H1 (cell line): ENCODE results near the gene LCNL1. TPM values are rescaled to one million over a fixed set of nuclear protein-coding genes. Genes with fewer than 3 reads are reported as not detected.

ENCODE experiments used
- CEBPB ChIP-seq: IDR thresholded peaks from 2 replicates; pipeline ENCODE4 v1.6.1; 2012; ENCODE audit warnings: low read depth, low read length
- polyA plus RNA-seq, 7 experiments: library from polyadenylated mRNA; depleted of rRNA in 3 of 7; stranded (reverse) in 5 of 7; unstranded in 2 of 7; fragments of >200 nt in 5 of 7; fragments of 200-250 nt in 2 of 7; gene quantifications; 1 replicate in 5 of 7; 2 replicates in 1 of 7; 4 replicates in 1 of 7; pipeline versions ENCODE4 v1.2.1 to v1.2.3, GENCODE V29; 2011 to 2013; ENCODE audit warnings: missing spikeins in 2 of 7, mixed read lengths in 2 of 7
- total RNA-seq: library from RNA; stranded (reverse); fragmentation: NEBNext Ultra II Directional; extraction: Animal tissue kit (Norgen Biotek cat#: 25700); gene quantifications from 2 replicates; pipeline ENCODE4 v1.2.1, GENCODE V29; 2021
- TF ChIP-seq, protein P1 (sequence below): fragments of 300-600 bp; sonication (generic); IDR thresholded peaks from 2 replicates; pipeline ENCODE4 v1.7.1; 2012; ENCODE audit warnings: low read length, moderate library complexity, mild to moderate bottlenecking, inconsistent platforms; ENCODE audit not compliant: insufficient replicate concordance

Gene LCNL1
- total and polyA plus RNA-seq, 2 of the 8 experiments (the other 6 are each of a cell fraction or from before 2014, with no cell fraction given), result 0.11 TPM; not detected in 1

DNA sequence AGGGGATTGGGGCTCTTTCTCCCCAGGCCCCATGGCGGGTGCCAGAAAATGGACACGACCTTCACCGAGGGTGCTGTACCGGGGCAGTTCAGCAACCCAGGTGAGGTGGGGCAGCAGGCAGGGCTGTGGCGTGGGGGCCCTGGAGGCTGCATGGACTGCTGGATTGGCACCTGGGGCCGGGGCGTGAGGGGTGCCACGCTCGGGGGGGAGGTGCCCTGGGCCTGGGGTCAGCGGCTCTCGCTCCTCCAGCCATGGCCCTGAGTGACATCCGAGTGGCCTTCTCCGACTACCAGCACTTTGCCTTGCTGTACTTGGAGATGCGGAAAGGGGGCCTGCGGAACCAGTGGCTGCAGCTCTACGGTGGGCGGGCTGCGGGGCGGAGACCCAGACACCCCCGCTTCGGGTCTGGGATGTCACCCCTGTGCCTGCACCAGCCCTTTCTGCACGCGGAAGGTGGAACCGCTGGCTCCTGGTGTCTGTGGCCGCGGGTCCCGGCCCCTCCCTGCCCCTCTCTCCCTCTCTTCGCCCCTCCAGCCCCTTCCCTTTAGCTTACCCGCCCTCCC is 1.8 kb downstream of the LCNL1 start (continued):
- TF ChIP-seq, protein P1, sequence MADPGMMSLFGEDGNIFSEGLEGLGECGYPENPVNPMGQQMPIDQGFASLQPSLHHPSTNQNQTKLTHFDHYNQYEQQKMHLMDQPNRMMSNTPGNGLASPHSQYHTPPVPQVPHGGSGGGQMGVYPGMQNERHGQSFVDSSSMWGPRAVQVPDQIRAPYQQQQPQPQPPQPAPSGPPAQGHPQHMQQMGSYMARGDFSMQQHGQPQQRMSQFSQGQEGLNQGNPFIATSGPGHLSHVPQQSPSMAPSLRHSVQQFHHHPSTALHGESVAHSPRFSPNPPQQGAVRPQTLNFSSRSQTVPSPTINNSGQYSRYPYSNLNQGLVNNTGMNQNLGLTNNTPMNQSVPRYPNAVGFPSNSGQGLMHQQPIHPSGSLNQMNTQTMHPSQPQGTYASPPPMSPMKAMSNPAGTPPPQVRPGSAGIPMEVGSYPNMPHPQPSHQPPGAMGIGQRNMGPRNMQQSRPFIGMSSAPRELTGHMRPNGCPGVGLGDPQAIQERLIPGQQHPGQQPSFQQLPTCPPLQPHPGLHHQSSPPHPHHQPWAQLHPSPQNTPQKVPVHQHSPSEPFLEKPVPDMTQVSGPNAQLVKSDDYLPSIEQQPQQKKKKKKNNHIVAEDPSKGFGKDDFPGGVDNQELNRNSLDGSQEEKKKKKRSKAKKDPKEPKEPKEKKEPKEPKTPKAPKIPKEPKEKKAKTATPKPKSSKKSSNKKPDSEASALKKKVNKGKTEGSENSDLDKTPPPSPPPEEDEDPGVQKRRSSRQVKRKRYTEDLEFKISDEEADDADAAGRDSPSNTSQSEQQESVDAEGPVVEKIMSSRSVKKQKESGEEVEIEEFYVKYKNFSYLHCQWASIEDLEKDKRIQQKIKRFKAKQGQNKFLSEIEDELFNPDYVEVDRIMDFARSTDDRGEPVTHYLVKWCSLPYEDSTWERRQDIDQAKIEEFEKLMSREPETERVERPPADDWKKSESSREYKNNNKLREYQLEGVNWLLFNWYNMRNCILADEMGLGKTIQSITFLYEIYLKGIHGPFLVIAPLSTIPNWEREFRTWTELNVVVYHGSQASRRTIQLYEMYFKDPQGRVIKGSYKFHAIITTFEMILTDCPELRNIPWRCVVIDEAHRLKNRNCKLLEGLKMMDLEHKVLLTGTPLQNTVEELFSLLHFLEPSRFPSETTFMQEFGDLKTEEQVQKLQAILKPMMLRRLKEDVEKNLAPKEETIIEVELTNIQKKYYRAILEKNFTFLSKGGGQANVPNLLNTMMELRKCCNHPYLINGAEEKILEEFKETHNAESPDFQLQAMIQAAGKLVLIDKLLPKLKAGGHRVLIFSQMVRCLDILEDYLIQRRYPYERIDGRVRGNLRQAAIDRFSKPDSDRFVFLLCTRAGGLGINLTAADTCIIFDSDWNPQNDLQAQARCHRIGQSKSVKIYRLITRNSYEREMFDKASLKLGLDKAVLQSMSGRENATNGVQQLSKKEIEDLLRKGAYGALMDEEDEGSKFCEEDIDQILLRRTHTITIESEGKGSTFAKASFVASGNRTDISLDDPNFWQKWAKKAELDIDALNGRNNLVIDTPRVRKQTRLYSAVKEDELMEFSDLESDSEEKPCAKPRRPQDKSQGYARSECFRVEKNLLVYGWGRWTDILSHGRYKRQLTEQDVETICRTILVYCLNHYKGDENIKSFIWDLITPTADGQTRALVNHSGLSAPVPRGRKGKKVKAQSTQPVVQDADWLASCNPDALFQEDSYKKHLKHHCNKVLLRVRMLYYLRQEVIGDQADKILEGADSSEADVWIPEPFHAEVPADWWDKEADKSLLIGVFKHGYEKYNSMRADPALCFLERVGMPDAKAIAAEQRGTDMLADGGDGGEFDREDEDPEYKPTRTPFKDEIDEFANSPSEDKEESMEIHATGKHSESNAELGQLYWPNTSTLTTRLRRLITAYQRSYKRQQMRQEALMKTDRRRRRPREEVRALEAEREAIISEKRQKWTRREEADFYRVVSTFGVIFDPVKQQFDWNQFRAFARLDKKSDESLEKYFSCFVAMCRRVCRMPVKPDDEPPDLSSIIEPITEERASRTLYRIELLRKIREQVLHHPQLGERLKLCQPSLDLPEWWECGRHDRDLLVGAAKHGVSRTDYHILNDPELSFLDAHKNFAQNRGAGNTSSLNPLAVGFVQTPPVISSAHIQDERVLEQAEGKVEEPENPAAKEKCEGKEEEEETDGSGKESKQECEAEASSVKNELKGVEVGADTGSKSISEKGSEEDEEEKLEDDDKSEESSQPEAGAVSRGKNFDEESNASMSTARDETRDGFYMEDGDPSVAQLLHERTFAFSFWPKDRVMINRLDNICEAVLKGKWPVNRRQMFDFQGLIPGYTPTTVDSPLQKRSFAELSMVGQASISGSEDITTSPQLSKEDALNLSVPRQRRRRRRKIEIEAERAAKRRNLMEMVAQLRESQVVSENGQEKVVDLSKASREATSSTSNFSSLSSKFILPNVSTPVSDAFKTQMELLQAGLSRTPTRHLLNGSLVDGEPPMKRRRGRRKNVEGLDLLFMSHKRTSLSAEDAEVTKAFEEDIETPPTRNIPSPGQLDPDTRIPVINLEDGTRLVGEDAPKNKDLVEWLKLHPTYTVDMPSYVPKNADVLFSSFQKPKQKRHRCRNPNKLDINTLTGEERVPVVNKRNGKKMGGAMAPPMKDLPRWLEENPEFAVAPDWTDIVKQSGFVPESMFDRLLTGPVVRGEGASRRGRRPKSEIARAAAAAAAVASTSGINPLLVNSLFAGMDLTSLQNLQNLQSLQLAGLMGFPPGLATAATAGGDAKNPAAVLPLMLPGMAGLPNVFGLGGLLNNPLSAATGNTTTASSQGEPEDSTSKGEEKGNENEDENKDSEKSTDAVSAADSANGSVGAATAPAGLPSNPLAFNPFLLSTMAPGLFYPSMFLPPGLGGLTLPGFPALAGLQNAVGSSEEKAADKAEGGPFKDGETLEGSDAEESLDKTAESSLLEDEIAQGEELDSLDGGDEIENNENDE, result no peak
- no peak for TF ChIP-seq CEBPB
